Fibroblast of mammary gland (primary cell): Measurements from ENCODE around the gene HSDL2.
"Not testable (repeated sequence)": the region's sequence is repeated elsewhere in the genome, so short reads cannot be mapped to it uniquely, and the experiment has no call there.

Source experiments
- DNase-seq: peaks from one replicate; pipeline ENCODE4 v3.0.0-alpha.2; 2010; ENCODE audit warnings: low read depth
- H3K4me3 ChIP-seq: 2 replicates; pipeline ENCODE4 v1.5.1; 2011; ENCODE audit warnings: low read depth, mild to moderate bottlenecking, low read length, moderate library complexity; ENCODE audit not compliant: control insufficient read depth
- CTCF ChIP-seq: conservative IDR thresholded peaks from 2 replicates; pipeline ENCODE4 v1.5.1; 2011; ENCODE audit warnings: low read depth, low read length, inconsistent platforms; ENCODE audit not compliant: control insufficient read depth, insufficient read depth

Gene HSDL2

GRCh38 chr9:112382501-112383364 lies 2.8 kb downstream of the HSDL2 start:
- TF ChIP-seq CTCF: no peak
- no peak for DNase-seq

GRCh38 chr9:112384219-112384618 lies 4.3 kb downstream of the HSDL2 start:
- H3K4me3 ChIP-seq: no peak overlapping the region
- TF ChIP-seq CTCF: no peak
- DNase-seq: no peak

More at GRCh38 chr9:112382501-112383364, 2.8 kb downstream of the HSDL2 start:
- no peak overlapping the region for H3K4me3 ChIP-seq

GRCh38 chr9:112384690-112385089 lies 4.8 kb downstream of the HSDL2 start:
- TF ChIP-seq CTCF: no peak
- H3K4me3 ChIP-seq: no peak overlapping the region
- DNase-seq: no peak

GRCh38 chr9:112387115-112387514 lies 7.2 kb downstream of the HSDL2 start:
- no peak for TF ChIP-seq CTCF
- no peak for DNase-seq
- H3K4me3 ChIP-seq: no peak overlapping the region

- not testable (repeated sequence) for H3K4me3 ChIP-seq, DNase-seq
Observed at GRCh38 chr9:112389897-112390296, 10.0 kb downstream of the HSDL2 start.

GRCh38 chr9:112391936-112392560 lies 12.1 kb downstream of the HSDL2 start:
- DNase-seq, H3K4me3 ChIP-seq: not testable (repeated sequence)

- DNase-seq, H3K4me3 ChIP-seq: not testable (repeated sequence)
Observed at GRCh38 chr9:112393146-112393545, 13.2 kb downstream of the HSDL2 start.

- no peak overlapping the region for H3K4me3 ChIP-seq
- TF ChIP-seq CTCF: no peak
- no peak for DNase-seq
Observed at GRCh38 chr9:112396416-112396815, 16.5 kb downstream of the HSDL2 start.
